22Rv1 (cell line): Measurements from ENCODE around the gene GLG1.

Experiments used
- ZFX ChIP-seq: fragments of 450-650 bp; IDR thresholded peaks from 2 replicates; pipeline ENCODE4 v1.6.1; 2017; ENCODE audit warnings: antibody characterized with exemption, borderline replicate concordance
- TF ChIP-seq, protein P1 (sequence below): fragments of 450-650 bp; IDR thresholded peaks from 2 replicates; pipeline ENCODE4 v1.5.1; 2017; ENCODE audit warnings: mild to moderate bottlenecking

- TF ChIP-seq, protein P1, sequence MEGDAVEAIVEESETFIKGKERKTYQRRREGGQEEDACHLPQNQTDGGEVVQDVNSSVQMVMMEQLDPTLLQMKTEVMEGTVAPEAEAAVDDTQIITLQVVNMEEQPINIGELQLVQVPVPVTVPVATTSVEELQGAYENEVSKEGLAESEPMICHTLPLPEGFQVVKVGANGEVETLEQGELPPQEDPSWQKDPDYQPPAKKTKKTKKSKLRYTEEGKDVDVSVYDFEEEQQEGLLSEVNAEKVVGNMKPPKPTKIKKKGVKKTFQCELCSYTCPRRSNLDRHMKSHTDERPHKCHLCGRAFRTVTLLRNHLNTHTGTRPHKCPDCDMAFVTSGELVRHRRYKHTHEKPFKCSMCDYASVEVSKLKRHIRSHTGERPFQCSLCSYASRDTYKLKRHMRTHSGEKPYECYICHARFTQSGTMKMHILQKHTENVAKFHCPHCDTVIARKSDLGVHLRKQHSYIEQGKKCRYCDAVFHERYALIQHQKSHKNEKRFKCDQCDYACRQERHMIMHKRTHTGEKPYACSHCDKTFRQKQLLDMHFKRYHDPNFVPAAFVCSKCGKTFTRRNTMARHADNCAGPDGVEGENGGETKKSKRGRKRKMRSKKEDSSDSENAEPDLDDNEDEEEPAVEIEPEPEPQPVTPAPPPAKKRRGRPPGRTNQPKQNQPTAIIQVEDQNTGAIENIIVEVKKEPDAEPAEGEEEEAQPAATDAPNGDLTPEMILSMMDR = no peak
- TF ChIP-seq ZFX = no peak
Observed at GRCh38 chr16:74565378-74565777, 41.5 kb downstream of the GLG1 start.
